HK-2 (cell line): ENCODE data around the gene ACAD11.

Source experiments
- DNase-seq: peaks from one replicate; pipeline ENCODE4 v3.0.0-alpha.2; 2018; ENCODE audit not compliant: unreplicated experiment

ACAD11 gene, protein sequence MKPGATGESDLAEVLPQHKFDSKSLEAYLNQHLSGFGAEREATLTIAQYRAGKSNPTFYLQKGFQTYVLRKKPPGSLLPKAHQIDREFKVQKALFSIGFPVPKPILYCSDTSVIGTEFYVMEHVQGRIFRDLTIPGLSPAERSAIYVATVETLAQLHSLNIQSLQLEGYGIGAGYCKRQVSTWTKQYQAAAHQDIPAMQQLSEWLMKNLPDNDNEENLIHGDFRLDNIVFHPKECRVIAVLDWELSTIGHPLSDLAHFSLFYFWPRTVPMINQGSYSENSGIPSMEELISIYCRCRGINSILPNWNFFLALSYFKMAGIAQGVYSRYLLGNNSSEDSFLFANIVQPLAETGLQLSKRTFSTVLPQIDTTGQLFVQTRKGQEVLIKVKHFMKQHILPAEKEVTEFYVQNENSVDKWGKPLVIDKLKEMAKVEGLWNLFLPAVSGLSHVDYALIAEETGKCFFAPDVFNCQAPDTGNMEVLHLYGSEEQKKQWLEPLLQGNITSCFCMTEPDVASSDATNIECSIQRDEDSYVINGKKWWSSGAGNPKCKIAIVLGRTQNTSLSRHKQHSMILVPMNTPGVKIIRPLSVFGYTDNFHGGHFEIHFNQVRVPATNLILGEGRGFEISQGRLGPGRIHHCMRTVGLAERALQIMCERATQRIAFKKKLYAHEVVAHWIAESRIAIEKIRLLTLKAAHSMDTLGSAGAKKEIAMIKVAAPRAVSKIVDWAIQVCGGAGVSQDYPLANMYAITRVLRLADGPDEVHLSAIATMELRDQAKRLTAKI

DNA sequence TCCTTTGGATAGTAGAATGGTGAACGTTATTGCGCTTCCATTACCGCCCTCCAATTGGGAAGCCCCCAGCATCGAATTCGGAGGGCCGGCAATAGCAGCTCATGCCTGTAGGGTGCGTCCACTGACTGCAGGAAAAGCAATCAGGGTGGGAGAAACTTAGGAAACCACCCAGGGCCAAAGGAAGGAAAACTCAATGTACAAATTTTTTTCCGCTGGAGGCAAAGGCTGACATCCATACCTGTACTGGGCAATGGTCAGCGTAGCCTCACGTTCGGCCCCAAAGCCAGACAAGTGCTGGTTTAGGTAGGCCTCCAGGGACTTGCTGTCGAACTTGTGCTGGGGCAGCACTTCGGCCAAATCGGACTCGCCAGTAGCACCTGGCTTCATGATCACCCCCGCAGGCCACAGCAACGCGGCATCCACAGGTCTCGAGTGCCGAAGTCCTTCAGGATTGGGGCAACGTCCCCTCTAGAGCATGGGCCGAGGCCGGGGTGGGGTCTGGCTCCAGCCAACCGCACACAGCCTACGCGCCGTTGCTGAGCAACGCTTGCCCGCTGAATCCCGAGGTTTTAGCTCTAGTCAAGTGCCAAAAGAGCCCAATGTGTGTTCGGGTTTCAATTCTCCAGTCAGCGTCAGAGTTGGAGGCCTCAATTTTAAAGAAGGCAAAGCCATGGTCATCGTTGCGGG, at the start of gene ACAD11:
ACAD11 (minus strand) TSS at position 445 of the 687 bp plus-strand sequence; CDS start at position 387, 58 bp downstream.
- peak; percentile 75 for DNase-seq

DNA sequence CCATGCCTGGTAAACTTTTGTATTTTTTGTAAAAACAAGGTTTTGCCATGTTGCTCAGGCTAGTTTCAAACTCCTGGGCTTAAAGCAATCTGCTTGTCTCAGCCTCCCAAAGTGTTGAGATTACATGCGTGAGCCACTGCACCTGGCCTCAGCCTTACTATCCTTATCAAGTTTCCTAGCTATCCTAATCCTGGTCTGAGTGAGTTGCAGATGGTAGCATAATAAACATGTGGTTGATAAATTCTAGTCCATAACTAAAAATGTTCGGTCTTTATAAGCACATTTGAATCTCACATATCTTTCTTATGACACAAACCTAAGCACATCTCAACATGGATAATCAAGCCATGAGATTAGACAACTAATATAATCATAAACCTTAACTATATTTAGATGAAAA, 44.1 kb upstream of the ACAD11 start:
- no peak for DNase-seq

DNA sequence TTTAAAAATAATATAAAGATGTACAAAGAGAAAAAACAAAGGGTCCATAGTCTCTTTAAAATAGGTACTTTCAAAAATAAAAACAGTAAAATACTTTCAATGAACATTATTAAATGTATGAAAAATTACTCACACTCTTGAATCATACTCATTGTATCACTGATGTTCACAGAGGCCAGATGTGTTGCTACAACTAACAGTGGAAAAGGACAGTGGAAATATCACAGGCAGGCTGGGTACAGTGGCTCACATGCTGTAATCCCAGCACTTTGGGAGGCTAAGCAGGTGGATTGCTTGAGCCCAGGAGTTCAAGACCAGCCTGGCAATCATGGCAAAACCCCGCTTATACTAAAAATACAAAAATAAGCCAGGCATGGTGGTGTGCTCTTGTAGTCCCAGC, 35.8 kb upstream of the ACAD11 start:
- DNase-seq, result no peak

DNA sequence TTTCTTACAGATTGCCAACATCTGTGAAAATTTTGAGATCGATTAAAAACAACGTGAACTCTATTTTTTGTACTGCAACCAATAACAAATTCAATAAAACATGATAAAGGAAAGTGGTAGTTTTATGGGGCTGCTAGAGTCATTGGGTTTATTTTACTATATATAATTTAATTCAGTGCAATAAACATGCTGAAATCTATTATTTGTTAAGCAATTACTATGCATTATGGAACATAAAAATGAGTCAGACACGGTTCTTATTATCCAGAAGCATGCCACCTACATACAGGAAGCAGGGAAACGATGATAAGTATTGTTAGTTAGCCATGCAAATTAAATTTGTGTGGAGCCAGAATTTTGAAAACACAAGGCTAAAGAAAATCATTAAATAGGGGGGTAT, 35.4 kb upstream of the ACAD11 start:
- DNase-seq, result no peak

DNA sequence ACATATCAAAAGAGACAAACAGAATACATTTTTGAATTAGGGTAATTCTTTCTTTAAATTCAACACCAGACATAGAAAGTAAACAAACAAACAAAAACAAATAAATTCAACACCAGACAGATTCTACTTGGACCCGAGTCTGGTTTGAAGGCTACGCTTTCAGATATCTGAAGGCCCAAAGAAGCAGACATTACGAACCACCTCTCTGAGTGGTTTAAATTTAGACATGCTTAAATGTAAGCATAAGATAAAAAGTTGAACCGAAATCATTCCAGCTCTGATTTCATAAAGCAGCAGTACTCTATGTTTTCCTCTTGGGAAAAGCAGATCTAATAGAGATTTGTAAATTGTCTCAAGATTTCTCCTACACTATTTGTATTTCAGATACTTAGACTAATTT, 30.4 kb upstream of the ACAD11 start:
- no peak for DNase-seq

DNA sequence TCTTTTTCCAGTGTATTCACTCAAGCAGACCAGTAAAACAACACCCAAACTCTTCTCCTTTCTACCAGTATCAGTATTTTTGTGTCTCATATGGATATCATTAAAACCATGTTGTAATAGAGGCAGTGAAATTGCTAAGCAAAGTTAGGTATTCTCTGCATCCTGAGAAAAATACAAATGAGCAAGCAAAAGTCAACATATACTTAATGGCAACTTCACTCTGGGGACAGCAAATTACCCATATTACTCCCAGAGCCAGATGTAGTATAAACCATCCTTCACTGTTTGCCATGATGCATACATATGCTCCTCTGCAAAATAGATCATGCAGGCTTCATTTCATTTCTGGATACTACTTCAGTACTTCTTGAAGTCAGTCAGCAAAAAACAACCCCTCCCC, 22.6 kb upstream of the ACAD11 start:
- no peak for DNase-seq

DNA sequence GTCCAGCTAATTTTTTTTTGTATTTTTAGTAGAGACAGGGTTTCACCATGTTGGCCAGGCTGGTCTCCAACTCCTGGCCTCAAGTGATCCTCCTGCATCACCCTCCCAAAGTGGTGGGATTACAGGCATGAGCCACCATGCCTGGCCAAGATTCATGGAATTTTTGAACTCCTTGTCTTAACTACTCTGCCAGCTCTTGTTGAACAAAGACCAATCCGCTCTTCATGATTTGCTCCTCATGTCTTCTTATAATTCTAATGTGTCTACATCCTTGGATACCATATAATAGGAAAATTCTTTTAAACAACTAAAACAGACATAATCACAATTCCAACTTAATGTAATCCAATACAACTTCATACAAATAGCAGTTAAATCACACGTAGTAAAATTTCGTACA, 21.8 kb upstream of the ACAD11 start:
- no peak for DNase-seq

DNA sequence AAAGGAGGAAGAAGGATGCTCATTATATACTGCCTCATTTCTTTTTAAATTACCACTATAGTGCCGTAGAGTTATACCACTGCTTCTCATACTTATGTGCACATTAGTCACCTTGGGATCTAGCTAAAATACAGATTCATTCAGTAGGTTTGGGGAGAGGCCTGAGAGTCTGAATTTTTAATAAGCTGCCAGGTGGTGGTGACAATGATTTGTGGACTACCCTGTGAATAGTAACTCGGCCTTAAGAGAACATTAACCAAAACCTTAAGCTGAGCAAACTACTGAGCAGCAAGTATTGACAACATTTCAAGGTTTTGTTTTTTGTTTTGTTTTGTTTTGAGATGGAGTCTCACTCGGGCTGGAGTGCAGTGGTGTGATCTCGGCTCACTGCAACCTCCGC, 20.3 kb upstream of the ACAD11 start:
- DNase-seq, result no peak

DNA sequence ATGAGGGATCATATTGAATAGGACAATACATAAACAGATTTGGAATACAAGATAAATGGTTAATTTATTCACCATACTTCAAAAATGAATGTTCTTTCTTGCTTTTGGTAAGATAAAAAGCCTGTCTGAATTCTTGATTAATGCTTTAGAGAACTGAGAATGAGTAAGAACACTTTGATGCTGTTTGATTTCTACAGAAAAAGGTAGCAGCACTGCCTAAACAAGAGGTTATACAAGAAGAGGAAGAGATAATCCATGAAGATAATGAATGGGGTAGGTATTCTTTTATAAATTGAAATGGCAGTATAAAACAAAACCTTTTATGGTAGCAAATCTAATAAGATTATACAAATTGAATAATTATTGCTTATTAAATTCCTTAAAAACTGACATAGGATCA, 15.8 kb upstream of the ACAD11 start:
- no peak for DNase-seq

DNA sequence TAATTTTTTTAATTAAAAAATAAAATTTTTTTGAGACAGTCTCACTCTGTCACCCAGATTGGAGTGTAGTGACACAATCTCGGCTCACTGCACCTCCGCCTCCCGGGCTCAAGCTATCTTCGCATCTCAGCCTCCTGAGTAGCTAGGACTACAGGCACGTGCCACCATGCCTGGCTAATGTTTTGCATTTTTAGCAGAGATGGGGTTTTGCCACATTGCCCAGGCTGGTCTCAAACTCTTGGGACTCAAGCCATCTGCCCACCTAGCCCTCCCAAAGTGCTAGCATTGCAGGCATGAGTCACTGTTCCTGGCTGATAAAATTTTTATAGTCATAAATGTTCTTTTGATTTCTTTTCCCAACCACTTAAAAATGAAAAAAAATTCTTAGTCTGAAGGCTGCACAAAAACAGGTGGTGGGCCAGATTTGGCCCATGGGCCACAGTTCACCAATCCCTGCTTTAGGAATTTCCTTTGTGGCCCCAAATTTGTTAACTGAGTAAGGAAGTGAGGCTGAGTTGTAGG, 9.7 kb upstream of the ACAD11 start:
- DNase-seq, result no peak

DNA sequence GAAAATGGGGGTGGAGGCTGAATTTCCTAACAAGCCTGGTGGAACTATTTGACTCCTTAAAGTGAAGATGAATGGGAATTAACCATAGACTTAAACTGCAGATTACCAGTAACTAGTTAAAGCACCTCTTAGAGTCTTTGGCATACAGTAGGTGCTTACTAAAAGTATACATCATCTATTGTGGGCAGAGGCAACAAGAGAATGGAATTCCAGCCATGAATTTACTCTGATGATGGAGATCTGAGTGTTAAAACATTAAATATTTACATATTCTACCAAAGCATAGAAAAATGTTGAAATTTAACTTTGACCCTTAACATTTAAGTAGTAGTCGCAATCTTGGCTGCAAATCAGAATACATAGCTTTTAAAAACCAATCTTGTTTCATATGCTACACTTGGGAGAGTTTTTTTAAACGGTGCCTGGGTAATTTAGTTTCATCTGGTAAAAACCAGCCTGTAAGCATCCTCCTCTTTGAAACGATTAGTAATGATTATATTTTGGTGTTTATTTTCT, 5.7 kb upstream of the ACAD11 start:
- no peak for DNase-seq

DNA sequence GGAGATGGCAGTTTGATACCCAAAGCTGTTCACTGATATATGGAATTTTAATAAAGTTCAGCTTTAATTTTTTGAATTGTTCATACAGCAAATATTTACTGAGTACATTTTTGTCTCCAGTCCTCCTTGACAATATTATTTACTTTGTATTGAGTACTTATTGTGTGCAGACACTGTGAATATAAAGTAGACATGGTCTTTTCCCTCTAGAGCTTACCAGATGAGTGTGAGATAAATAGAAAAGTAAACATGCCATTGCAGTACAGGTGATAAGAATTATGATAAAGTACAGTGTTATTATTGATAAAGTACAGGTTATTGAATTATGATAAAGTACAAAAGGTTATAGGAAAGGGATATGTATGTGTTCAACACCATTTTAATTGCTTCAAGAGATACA, 2.6 kb upstream of the ACAD11 start:
- DNase-seq, result no peak

DNA sequence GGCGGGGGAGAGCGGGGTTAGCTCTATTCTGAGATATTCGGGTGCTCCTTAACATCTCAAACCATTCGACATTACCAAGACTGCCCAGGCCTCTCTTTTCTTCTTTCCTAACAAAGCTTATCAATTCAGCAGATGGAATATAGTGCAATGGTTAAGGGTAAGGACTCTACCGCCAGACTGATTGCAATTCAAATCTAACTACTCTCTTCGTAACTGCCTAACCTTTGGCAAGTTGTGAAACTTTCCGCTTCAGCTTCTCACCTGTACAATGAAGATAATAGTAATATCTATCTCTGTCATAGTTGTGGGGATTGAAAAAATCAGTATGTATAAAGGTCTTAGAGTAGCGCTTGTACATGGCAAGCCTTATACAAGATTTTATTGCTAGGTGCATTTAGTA, 1.5 kb upstream of the ACAD11 start:
- DNase-seq, result no peak

DNA sequence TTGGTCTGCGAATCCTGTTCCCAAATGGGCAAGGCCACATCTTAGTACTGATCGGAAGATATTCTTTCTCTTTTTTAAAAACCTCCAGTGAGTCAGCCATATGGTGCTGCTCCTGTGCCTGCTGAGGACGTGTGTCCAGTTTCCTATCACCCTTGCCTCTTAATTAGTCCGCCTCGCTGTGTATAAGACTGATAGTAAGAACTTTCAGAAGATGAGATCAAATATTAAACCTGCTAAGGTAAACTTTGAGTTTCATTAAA, 1.1 kb upstream of the ACAD11 start:
- no peak for DNase-seq

DNA sequence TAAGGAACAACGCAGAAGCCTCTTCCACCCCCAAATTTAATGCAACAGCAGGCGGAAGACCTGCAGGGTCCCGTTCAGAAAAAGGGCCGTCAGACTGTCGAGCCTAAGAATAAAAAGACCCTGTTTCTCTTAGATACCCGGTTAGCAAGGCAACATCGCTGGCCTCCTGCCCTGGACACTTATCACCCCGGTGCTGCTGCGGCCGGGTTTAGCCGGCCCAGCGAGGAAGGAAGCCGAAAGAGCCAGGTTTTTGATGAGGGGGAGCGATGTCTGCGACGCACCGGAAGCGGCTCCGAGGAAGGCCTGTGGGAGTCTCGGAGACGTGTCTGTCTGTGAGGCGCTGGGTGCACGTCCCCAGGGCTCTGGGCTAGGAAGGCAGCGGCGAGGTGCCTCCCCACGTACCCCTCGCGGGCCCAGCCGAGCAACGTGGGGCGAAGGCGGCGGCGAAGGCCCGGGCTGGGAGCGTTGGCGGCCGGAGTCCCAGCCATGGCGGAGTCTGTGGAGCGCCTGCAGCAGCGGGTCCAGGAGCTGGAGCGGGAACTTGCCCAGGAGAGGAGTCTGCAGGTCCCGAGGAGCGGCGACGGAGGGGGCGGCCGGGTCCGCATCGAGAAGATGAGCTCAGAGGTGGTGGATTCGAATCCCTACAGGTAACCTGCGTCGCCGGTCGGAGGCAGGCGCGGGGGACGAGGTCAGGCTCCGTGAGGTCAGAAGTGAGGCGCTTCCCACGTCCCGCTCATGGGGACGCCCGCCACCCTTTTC, 622 bp upstream of the ACAD11 start, which contains the start of gene UBA5:
UBA5 (plus strand) TSS at position 278 of the 759 bp plus-strand sequence; CDS start at position 487, 209 bp downstream.
- DNase-seq, result peak; percentile 77

DNA sequence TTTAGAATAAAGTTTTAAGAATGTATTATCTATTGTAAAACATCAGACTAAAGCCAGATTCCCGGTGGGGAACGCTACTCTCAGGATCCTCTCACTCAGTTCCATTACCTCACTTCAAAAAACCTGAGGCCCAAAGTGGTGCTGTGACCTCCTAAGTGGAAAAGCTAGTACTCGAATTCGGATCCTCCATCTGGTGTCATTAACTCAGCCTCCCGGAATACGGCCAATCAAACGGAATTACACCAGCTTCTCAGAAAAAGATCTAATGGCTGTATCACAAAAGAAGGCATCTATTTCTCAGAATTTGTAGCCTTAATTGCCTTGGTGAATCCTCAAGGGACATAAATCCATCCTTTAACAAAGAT, 627 bp downstream of the ACAD11 start:
- DNase-seq, result peak; percentile 15

DNA sequence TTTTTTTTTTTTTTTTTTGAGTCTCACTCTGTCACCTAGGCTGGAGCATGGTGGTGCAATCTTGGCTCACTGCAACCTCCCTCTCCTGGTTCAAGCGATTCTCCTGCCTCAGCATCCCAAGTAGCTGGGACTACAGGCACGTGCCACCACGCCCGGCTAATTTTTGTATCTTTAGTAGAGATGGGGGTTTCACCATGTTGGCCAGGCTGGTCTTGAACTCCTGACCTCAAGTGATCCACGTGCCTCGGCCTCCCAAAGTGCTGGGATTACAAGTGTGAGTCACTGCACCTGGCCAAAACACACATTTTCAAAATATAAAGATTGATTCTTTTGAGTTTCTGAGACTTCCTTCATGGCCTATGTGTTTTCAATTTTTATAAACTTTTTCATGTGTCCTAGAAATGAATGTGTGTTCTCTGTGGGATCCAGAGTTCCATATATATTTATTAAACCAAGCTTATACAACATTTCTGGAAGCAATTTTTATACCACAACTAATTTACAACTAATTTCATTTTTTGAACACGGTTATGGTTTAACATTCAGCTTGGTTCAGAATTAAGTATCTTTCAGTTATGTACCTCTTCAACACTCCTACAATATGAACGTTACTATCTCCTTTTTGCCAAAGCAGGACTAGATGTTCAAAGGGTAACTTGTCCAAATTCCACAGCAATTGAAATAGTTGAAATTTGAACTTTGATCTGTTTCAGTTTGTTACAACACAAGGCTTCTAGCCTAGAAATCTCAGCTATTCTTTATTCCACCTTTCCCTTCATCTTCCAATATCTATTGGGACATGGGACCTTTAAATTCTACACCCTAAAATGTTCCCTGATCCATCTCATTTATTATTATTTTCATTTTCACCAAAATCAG, 1.5 kb downstream of the ACAD11 start:
- no peak for DNase-seq

DNA sequence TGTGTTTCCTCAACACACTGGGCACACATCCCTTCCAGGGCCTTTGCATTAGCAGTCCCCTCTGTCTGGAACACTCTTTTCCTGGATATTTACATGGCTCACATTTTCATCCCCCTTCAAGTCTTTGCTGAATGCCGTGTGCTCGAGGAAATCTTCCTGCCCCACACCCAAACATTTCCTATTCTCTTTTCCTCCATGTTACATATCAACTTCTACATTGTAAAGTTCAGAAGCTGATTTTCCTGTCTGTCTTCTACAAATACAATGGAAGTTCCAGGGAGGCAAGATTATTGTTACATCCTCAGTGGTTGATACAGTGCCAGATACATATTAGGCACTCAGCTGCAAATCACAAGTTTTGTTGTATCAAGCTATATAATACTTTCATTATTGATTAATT, 4.1 kb downstream of the ACAD11 start:
- DNase-seq, result no peak

DNA sequence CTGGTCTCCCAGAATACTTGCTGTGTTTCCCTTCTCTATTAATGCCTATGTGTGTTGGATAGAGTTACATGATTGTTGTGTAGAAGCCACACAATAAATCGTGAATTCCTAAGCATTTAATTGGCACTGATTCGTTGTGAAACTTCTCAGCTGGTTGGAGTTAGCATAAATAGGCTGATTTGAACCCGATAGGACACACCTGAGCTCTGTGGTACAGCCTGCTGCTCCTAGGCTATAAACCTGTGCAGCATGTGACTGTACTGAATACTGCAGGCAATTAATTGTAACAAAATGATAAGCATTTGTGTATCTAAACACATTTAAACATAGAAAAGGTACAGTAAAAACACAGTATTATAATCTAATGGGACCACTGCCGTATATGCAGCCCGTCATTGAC, 4.9 kb downstream of the ACAD11 start:
- no peak for DNase-seq

DNA sequence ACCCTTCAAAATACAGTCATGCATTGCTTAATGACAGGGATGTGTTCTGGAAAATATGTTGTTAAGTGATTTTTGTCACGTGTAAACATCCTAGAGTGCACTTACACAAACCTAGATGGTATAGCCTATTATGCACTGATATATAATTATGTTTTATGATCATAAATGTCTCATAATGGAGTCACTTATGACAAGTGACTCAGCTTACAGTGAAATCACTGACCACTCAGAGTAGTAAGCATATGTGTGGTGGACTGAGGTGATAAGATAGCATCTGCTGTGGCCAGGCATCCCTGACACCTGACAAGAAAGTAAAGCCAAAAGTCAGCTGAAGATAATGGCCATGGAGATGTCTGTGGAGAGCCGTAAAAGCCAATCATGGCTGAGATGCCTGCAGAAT, 5.4 kb downstream of the ACAD11 start:
- no peak for DNase-seq
